IPS DF 6.9 (cell line): Measurements from ENCODE around the gene ITGA6.

Experiments
- DNase-seq: peaks from one replicate; pipeline ENCODE4 v3.0.0-alpha.2; 2013; ENCODE audit warnings: low read depth, low spot score
- H3K27ac ChIP-seq: one replicate; pipeline ENCODE4 v1.5.1; 2013; ENCODE audit warnings: low read length, control low read depth
- H3K27me3 ChIP-seq: 2 replicates; pipeline ENCODE4 v1.6.1; 2013; ENCODE audit warnings: mild to moderate bottlenecking, low read length; ENCODE audit not compliant: control insufficient read depth, insufficient read depth
- H3K36me3 ChIP-seq: 2 replicates; pipeline ENCODE4 v1.6.1; 2013; ENCODE audit warnings: low read length; ENCODE audit not compliant: control insufficient read depth, insufficient read depth
- H3K4me1 ChIP-seq: 2 replicates; pipeline ENCODE4 v1.6.1; 2013; ENCODE audit warnings: low read length; ENCODE audit not compliant: control insufficient read depth, insufficient read depth
- H3K4me3 ChIP-seq: 2 replicates; pipeline ENCODE4 v1.5.1; 2013; ENCODE audit warnings: mild to moderate bottlenecking, low read length
- H3K9me3 ChIP-seq: 2 replicates; pipeline ENCODE4 v1.6.1; 2013; ENCODE audit warnings: low read length, inconsistent platforms; ENCODE audit not compliant: control insufficient read depth, insufficient read depth
- WGBS: extraction: QIAGEN DNeasy Blood & Tissue Kit; methylation state at CpG from one replicate; pipeline ENCODE4 v1.1.7; 2013; ENCODE audit warnings: mixed read lengths, missing lambda C conversion rate; ENCODE audit not compliant: insufficient read length, insufficient coverage; 5-methylcytosine and 5-hydroxymethylcytosine counted together

ITGA6 gene

GRCh38 chr2:172481507-172482262, 54.3 kb downstream of the ITGA6 start:
- WGBS, result no CpG with 5 or more reads among the region's 7 CpGs
- DNase-seq, result no peak
- Histone ChIP-seq H3K36me3 (peaks cover 2% of the 10 kb centered on the region; the same call in 1 of the 2 replicates), H3K9me3 (no peaks in the 10 kb centered on the region), H3K4me3 (no peak overlapping the region), H3K4me1 (no peaks in the 10 kb centered on the region), H3K27me3 (no peaks in the 10 kb centered on the region), H3K27ac (no peak overlapping the region)

GRCh38 chr2:172484253-172484652, 56.9 kb downstream of the ITGA6 start:
- H3K4me3 ChIP-seq, result no peak overlapping the region
- no peaks in the 10 kb centered on the region for H3K27me3 ChIP-seq
- H3K27ac ChIP-seq, result no peak overlapping the region
- no peak for DNase-seq
- no CpG with 5 or more reads among the region's 4 CpGs for WGBS
- H3K9me3 ChIP-seq, result no peaks in the 10 kb centered on the region
- no peaks in the 10 kb centered on the region for H3K4me1 ChIP-seq
- H3K36me3 ChIP-seq, result peaks cover 7% of the 10 kb centered on the region; the same call in 1 of the 2 replicates

GRCh38 chr2:172484706-172485105, 57.3 kb downstream of the ITGA6 start:
- no peak overlapping the region for H3K27ac ChIP-seq
- DNase-seq, result no peak
- H3K36me3 ChIP-seq, result peaks cover 5% of the 10 kb centered on the region; the same call in 1 of the 2 replicates
- no peaks in the 10 kb centered on the region for H3K27me3 ChIP-seq
- no peak overlapping the region for H3K4me3 ChIP-seq
- WGBS, result no CpG with 5 or more reads among the region's 2 CpGs
- no peaks in the 10 kb centered on the region for H3K4me1 ChIP-seq
- no peaks in the 10 kb centered on the region for H3K9me3 ChIP-seq

- Histone ChIP-seq H3K36me3 (peaks cover 13% of the 10 kb centered on the region; the same call in 1 of the 2 replicates), H3K4me3 (no peak overlapping the region), H3K4me1 (no peaks in the 10 kb centered on the region), H3K9me3 (no peaks in the 10 kb centered on the region), H3K27ac (no peak overlapping the region), H3K27me3 (no peaks in the 10 kb centered on the region)
- WGBS, result no CpG with 5 or more reads among the region's 3 CpGs
- no peak for DNase-seq
Observed at GRCh38 chr2:172488556-172488955, 61.2 kb downstream of the ITGA6 start.

GRCh38 chr2:172489681-172490080, 62.3 kb downstream of the ITGA6 start:
- no peak for DNase-seq
- no peaks in the 10 kb centered on the region for H3K4me1 ChIP-seq
- H3K4me3 ChIP-seq, result no peak overlapping the region
- H3K27ac ChIP-seq, result no peak overlapping the region
- no peaks in the 10 kb centered on the region for H3K9me3 ChIP-seq
- H3K27me3 ChIP-seq, result no peaks in the 10 kb centered on the region
- peaks cover 13% of the 10 kb centered on the region; the same call in 1 of the 2 replicates for H3K36me3 ChIP-seq

GRCh38 chr2:172496160-172496608, 68.8 kb downstream of the ITGA6 start:
- Histone ChIP-seq H3K9me3 (no peaks in the 10 kb centered on the region), H3K27me3 (no peaks in the 10 kb centered on the region), H3K27ac (no peak overlapping the region), H3K36me3 (peaks cover 13% of the 10 kb centered on the region; the same call in 1 of the 2 replicates), H3K4me1 (no peaks in the 10 kb centered on the region), H3K4me3 (no peak overlapping the region)
- no CpG with 5 or more reads among the region's 3 CpGs for WGBS
- no peak for DNase-seq

- no CpG with 5 or more reads among the region's 4 CpGs for WGBS
- no peak overlapping the region for H3K4me3 ChIP-seq
- H3K9me3 ChIP-seq, result no peaks in the 10 kb centered on the region; the same call in 1 of the 2 replicates
- no peak overlapping the region for H3K27ac ChIP-seq
- peaks cover 3% of the 10 kb centered on the region; the same call in 1 of the 2 replicates for H3K36me3 ChIP-seq
- H3K27me3 ChIP-seq, result no peaks in the 10 kb centered on the region
- DNase-seq, result no peak
- H3K4me1 ChIP-seq, result no peaks in the 10 kb centered on the region
Observed at GRCh38 chr2:172507199-172507598, 79.8 kb downstream of the ITGA6 start.

GRCh38 chr2:172510088-172510487, 82.7 kb downstream of the ITGA6 start:
- WGBS, result no CpG with 5 or more reads among the region's 6 CpGs
- no peaks in the 10 kb centered on the region for H3K36me3 ChIP-seq
- H3K9me3 ChIP-seq, result no peaks in the 10 kb centered on the region; the same call in 1 of the 2 replicates
- H3K27ac ChIP-seq, result no peak overlapping the region
- H3K4me3 ChIP-seq, result no peak overlapping the region
- no peak for DNase-seq
- no peaks in the 10 kb centered on the region for H3K4me1 ChIP-seq
- no peaks in the 10 kb centered on the region for H3K27me3 ChIP-seq

GRCh38 chr2:172510548-172510947, 83.2 kb downstream of the ITGA6 start:
- no peak for DNase-seq
- no peak overlapping the region for H3K4me3 ChIP-seq
- H3K4me1 ChIP-seq, result no peaks in the 10 kb centered on the region
- no CpG with 5 or more reads among the region's 5 CpGs for WGBS
- H3K27ac ChIP-seq, result no peak overlapping the region
- H3K36me3 ChIP-seq, result no peaks in the 10 kb centered on the region
- no peaks in the 10 kb centered on the region for H3K27me3 ChIP-seq
- no peaks in the 10 kb centered on the region; the same call in 1 of the 2 replicates for H3K9me3 ChIP-seq

- H3K27ac ChIP-seq, result no peak overlapping the region
- WGBS, result no CpG with 5 or more reads among the region's 5 CpGs
Observed at GRCh38 chr2:172512810-172513523, 85.6 kb downstream of the ITGA6 start.

More at GRCh38 chr2:172512810-172513523, 85.6 kb downstream of the ITGA6 start:
- H3K36me3 ChIP-seq, result no peaks in the 10 kb centered on the region
- no peak overlapping the region for H3K4me3 ChIP-seq
- no peaks in the 10 kb centered on the region for H3K4me1 ChIP-seq
- no peaks in the 10 kb centered on the region for H3K27me3 ChIP-seq
- no peaks in the 10 kb centered on the region; the same call in 1 of the 2 replicates for H3K9me3 ChIP-seq
- no peak for DNase-seq
